Measurements from ENCODE around the gene ST3GAL5.

DNA sequence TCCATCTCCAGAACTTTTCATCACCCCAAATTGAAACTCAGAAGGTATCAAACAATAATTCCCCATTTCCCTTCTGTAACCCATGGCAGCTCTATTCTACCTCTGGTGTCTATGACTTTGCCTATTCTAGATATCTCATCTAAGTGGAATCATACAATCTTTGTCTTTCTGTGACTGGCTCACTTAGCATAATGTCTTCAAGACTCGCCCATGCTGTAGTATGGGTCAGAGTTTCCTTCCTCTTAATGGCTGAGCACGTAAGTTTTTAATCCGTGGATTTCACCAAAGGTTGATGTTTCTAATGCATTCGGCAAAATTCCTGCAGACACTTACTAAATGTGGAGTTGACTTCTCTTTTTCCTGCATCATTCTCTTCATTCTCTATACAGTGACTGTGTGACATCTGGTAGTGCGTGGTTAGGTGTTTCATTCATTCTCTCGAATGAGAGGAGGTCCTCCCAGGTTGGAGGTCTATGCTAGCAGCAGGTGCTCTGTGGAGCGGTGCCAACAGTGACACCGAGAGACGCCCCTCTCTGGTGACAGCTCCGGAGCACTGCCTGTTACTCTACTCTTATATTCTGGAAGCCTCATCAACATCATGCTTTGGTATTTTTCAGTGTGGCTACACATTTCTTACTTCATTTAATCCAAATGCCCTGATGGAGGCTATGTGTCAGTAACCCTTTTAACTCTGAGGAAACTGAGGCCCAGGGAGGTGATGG lies 84.9 kb downstream of the ST3GAL5 start:
- TF ChIP-seq MEF2A (IDR thresholded peaks at IDR 0.05; ENCODE audit: borderline replicate concordance, low read depth) (no peak), JUND (IDR thresholded peaks at IDR 0.05) (no peak), POLR2AphosphoS5 (IDR thresholded peaks at IDR 0.05; ENCODE audit: low read depth, low read length) (no peak), MXI1 (IDR thresholded peaks at IDR 0.05; ENCODE audit: low read depth, low read length) (no peak), EP300 (IDR thresholded peaks at IDR 0.05; ENCODE audit: borderline replicate concordance in 1 of 2, low read depth in 1 of 2, low read length in 1 of 2) (no peak), TEAD4 (IDR thresholded peaks at IDR 0.05; ENCODE audit: borderline replicate concordance, insufficient read depth) (no peak)
- TF ChIP-seq, protein P1, sequence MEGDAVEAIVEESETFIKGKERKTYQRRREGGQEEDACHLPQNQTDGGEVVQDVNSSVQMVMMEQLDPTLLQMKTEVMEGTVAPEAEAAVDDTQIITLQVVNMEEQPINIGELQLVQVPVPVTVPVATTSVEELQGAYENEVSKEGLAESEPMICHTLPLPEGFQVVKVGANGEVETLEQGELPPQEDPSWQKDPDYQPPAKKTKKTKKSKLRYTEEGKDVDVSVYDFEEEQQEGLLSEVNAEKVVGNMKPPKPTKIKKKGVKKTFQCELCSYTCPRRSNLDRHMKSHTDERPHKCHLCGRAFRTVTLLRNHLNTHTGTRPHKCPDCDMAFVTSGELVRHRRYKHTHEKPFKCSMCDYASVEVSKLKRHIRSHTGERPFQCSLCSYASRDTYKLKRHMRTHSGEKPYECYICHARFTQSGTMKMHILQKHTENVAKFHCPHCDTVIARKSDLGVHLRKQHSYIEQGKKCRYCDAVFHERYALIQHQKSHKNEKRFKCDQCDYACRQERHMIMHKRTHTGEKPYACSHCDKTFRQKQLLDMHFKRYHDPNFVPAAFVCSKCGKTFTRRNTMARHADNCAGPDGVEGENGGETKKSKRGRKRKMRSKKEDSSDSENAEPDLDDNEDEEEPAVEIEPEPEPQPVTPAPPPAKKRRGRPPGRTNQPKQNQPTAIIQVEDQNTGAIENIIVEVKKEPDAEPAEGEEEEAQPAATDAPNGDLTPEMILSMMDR (IDR thresholded peaks at IDR 0.05): no peak
- TF ChIP-seq, protein P2, sequence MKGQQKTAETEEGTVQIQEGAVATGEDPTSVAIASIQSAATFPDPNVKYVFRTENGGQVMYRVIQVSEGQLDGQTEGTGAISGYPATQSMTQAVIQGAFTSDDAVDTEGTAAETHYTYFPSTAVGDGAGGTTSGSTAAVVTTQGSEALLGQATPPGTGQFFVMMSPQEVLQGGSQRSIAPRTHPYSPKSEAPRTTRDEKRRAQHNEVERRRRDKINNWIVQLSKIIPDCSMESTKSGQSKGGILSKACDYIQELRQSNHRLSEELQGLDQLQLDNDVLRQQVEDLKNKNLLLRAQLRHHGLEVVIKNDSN (IDR thresholded peaks at IDR 0.05; ENCODE audit: borderline replicate concordance, low read depth): no peak
- TF ChIP-seq, protein P3, sequence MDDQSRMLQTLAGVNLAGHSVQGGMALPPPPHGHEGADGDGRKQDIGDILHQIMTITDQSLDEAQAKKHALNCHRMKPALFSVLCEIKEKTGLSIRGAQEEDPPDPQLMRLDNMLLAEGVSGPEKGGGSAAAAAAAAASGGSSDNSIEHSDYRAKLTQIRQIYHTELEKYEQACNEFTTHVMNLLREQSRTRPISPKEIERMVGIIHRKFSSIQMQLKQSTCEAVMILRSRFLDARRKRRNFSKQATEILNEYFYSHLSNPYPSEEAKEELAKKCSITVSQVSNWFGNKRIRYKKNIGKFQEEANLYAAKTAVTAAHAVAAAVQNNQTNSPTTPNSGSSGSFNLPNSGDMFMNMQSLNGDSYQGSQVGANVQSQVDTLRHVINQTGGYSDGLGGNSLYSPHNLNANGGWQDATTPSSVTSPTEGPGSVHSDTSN (IDR thresholded peaks at IDR 0.05): no peak
- TF ChIP-seq, protein P4, sequence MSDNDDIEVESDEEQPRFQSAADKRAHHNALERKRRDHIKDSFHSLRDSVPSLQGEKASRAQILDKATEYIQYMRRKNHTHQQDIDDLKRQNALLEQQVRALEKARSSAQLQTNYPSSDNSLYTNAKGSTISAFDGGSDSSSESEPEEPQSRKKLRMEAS (IDR thresholded peaks at IDR 0.05; ENCODE audit: low read depth): no peak
